Colonic mucosa (tissue), 4 donors: ENCODE measurements around the gene FOXC1. TPM values are rescaled to one million over a fixed set of nuclear protein-coding genes. Genes with fewer than 3 reads are reported as not detected.

Experiments
- DNase-seq: peaks from one replicate; pipeline ENCODE4 v3.0.0-alpha.2; 2020
- H3K27ac ChIP-seq: fragments of 200-600 bp; one replicate; pipeline ENCODE4 v1.8.0; 2021
- H3K27me3 ChIP-seq: fragments of 200-600 bp; one replicate; pipeline ENCODE4 v1.8.0; 2021
- H3K36me3 ChIP-seq: fragments of 200-600 bp; one replicate; pipeline ENCODE4 v1.8.0; 2021
- H3K4me1 ChIP-seq: fragments of 200-600 bp; one replicate; pipeline ENCODE4 v1.8.0; 2021; ENCODE audit warnings: mild to moderate bottlenecking
- H3K4me3 ChIP-seq: fragments of 200-600 bp; one replicate; pipeline ENCODE4 v1.8.0; 2021
- H3K9ac ChIP-seq, 2 donors: one replicate each; pipeline ENCODE4 v1.7.0; 2013; ENCODE audit warnings: control low read depth in 2 of 2, low read depth in 2 of 2, low read length in 2 of 2
- H3K9me3 ChIP-seq: fragments of 200-600 bp; one replicate; pipeline ENCODE4 v1.8.0; 2021
- intact Hi-C: fragments of 100-400 bp; cut with DNase I; formaldehyde crosslinking; loops from one replicate; pipeline ENCODE4 v1.14.1; 2022
- total RNA-seq, 2 donors: library from RNA; stranded (reverse); fragmentation: NEBNext Ultra II Directional in 1 of 2; extraction: Animal tissue kit (Norgen Biotek cat#: 25700) in 1 of 2; gene quantifications; one replicate each; pipeline ENCODE4 v1.2.1, GENCODE V29; 2021
- TF ChIP-seq, protein P1 (sequence below): fragments of 200-600 bp; IDR thresholded peaks from one replicate; pipeline ENCODE4 v1.8.0; 2022; ENCODE audit warnings: antibody characterized with exemption, mild to moderate bottlenecking
- donor health status: healthy.
- donor health status: DM: no; HTN: no; CAD: no.
- donor health status: DM: no; HTN: no; CAD: no.

Gene FOXC1
- total RNA-seq, 2 donors from 2014 or later: 0.69 to 1.5 TPM

DNA sequence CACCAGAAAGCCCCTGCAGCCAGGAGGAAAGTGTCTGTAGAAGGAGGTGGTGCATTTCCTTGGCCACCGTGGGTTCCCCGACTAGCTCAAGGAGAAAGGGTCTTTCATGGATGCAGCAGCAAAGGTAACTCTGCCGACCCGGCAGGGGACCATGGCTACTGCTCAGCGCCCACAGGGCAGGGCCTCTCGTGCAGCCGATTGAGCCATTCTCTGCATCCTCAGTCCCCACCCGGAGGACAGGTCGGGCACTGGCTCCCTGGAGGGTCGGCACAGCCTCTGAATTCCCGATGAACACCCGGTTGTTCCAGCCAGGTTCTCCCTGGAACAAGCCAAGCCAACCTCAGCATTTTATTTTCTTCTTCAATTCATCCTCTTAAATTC lies 24.1 kb upstream of the FOXC1 start:
- H3K36me3 ChIP-seq: no peaks in the 10 kb centered on the region
- TF ChIP-seq, protein P1, sequence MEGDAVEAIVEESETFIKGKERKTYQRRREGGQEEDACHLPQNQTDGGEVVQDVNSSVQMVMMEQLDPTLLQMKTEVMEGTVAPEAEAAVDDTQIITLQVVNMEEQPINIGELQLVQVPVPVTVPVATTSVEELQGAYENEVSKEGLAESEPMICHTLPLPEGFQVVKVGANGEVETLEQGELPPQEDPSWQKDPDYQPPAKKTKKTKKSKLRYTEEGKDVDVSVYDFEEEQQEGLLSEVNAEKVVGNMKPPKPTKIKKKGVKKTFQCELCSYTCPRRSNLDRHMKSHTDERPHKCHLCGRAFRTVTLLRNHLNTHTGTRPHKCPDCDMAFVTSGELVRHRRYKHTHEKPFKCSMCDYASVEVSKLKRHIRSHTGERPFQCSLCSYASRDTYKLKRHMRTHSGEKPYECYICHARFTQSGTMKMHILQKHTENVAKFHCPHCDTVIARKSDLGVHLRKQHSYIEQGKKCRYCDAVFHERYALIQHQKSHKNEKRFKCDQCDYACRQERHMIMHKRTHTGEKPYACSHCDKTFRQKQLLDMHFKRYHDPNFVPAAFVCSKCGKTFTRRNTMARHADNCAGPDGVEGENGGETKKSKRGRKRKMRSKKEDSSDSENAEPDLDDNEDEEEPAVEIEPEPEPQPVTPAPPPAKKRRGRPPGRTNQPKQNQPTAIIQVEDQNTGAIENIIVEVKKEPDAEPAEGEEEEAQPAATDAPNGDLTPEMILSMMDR: no peak
- intact Hi-C loops: no loop called here

DNA sequence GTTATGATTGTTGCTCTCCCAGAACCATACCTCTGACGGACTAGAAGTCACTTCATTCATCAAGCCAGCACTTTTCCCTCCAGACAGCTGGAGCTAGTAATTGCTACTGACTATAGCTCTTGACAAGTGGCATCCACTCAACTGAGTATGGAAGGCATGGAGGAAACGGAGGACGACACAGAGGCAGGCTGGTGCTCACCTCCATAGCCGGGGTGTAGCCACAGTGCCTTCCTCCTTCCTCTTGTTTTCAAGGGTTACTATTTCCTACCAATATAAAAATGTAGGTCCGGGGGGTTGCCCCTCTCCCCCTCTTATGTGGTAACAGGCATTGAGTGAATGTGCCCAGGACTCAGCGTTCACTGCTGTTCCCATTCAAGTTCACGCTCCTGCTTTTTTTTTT lies 23.5 kb upstream of the FOXC1 start:
- H3K27me3 ChIP-seq: no peaks in the 10 kb centered on the region
- peak; percentile 4 for DNase-seq

More for the DNA sequence above, 24.1 kb upstream of the FOXC1 start:
- Histone ChIP-seq H3K9me3 (no peaks in the 10 kb centered on the region), H3K27me3 (no peaks in the 10 kb centered on the region), H3K4me3 (no peak overlapping the region), H3K27ac (no peak overlapping the region), H3K4me1 (no peaks in the 10 kb centered on the region), H3K9ac (no peak overlapping the region)
- DNase-seq: no peak

DNA sequence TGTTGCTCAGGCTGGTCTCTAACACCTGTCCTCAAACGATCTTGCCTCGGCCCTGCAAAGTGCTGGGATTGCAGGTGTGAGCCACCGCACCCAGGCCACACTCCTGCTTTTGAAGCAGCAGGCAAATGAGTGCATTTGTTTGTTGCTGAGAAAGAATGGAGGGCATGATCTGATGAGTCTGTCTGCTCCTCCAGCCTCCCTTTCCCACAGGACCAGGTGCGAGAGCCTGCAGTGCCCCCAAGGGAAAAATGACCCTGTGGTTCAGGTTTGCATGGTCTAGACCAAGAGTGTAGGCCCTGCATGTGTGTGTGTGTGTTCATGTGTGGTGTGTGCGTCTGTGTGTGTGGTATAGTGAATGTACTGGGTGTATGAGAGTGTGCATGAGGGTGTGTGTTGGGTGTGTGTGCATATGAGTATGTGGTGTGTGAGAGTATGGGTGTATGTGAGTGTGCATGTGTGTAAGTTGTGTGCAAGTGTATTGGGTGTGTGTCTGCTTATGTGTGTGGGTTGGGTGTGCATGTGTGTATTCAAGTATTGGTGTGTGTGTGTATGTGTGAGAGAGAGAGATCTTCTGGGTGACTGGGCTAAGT lies 22.8 kb upstream of the FOXC1 start:
- no peaks in the 10 kb centered on the region for H3K4me1 ChIP-seq
- intact Hi-C loops: no loop called here
- H3K27ac ChIP-seq: no peak overlapping the region

More for the DNA sequence above, 23.5 kb upstream of the FOXC1 start:
- H3K36me3 ChIP-seq: no peaks in the 10 kb centered on the region
- TF ChIP-seq, protein P1: no peak
- H3K9ac ChIP-seq: no peak overlapping the region
- no peaks in the 10 kb centered on the region for H3K4me1 ChIP-seq
- H3K27ac ChIP-seq: no peak overlapping the region
- H3K9me3 ChIP-seq: no peaks in the 10 kb centered on the region
- intact Hi-C loops: no loop called here
- no peak overlapping the region for H3K4me3 ChIP-seq

DNA sequence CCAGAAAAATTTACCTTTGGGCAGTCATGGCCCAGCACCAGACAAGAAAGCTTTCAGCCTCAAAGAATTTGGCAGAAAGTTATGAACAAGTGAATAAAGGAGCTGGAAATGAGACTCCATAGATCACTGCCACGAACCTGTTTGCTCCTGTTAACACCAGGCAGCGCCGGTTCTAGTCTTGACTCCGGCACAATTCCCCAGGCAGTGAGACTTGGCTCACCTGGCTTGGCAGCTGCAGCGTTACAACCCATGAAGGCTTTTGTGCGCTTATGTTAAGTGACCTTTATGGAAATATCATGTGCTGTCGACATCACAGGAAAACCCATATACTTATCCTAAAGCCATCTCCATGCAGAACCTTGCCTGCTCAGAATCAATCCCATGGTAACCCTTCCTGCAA lies 22.2 kb upstream of the FOXC1 start:
- intact Hi-C loops: no loop called here
- no peak overlapping the region for H3K4me3 ChIP-seq
- H3K4me1 ChIP-seq: no peaks in the 10 kb centered on the region
- H3K36me3 ChIP-seq: no peaks in the 10 kb centered on the region
- DNase-seq: no peak
- TF ChIP-seq, protein P1: no peak
- H3K27me3 ChIP-seq: no peaks in the 10 kb centered on the region
- H3K27ac ChIP-seq: no peak overlapping the region
- no peak overlapping the region for H3K9ac ChIP-seq
- no peaks in the 10 kb centered on the region for H3K9me3 ChIP-seq

More for the DNA sequence above, 22.8 kb upstream of the FOXC1 start:
- DNase-seq: peak; percentile 9
- Histone ChIP-seq H3K36me3 (no peaks in the 10 kb centered on the region), H3K9ac (no peak overlapping the region), H3K4me3 (no peak overlapping the region), H3K9me3 (no peaks in the 10 kb centered on the region), H3K27me3 (no peaks in the 10 kb centered on the region)
- TF ChIP-seq, protein P1: no peak

DNA sequence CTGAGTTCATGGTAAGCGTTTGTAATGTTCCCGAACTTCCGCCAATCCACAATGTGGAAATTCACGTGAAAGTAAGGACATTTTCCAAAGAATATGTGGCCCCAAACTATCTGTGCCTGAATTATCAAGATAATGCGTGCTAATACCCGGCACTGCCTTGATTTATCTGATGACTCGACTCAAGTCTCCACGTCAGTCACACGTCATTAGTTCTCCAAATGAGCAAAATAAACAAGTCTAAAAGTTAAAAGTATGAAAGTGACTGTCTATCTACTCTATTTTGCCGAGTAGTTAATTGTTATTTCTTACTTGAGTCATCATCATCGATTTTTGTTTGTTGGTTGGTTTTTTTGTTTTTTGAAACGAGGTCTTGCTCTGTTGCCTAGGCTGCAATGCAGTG lies 21.7 kb upstream of the FOXC1 start:
- Histone ChIP-seq H3K4me1 (no peaks in the 10 kb centered on the region), H3K36me3 (no peaks in the 10 kb centered on the region), H3K9me3 (no peaks in the 10 kb centered on the region), H3K27ac (no peak overlapping the region), H3K9ac (no peak overlapping the region), H3K27me3 (no peaks in the 10 kb centered on the region), H3K4me3 (no peak overlapping the region)
- no peak for DNase-seq
- TF ChIP-seq, protein P1: no peak
- intact Hi-C loops: no loop called here
